Astrocyte (in vitro differentiated cells and primary cell): Measurements from ENCODE around the gene NPRL2. TPM values are rescaled to one million over a fixed set of nuclear protein-coding genes. Genes with fewer than 3 reads are reported as not detected.

Experiments used
- DNase-seq: peaks from one replicate; pipeline ENCODE4 v3.0.0-alpha.2; 2010; ENCODE audit warnings: low read depth
- FAIRE-seq: peaks from 2 replicates; lab custom pipeline; 2011; peaks lifted over from hg19 to GRCh38; lab: Jason Lieb, UNC
- H2AFZ ChIP-seq: 2 replicates; pipeline ENCODE4 v1.6.0; 2012; ENCODE audit warnings: low read depth, low read length, inconsistent platforms
- H3K27ac ChIP-seq: 2 replicates; pipeline ENCODE4 v1.5.1; 2011; ENCODE audit warnings: low read depth, low read length, inconsistent platforms
- H3K27me3 ChIP-seq: 2 replicates; pipeline ENCODE4 v1.6.0; 2011; ENCODE audit warnings: low read length, inconsistent platforms; ENCODE audit not compliant: insufficient read depth
- H3K36me3 ChIP-seq: 2 replicates; pipeline ENCODE4 v1.5.1; 2011; ENCODE audit warnings: low read length, inconsistent platforms; ENCODE audit not compliant: insufficient read depth
- H3K4me1 ChIP-seq: 2 replicates; pipeline ENCODE4 v1.5.1; 2011; ENCODE audit warnings: low read length, inconsistent platforms; ENCODE audit not compliant: insufficient read depth
- H3K4me2 ChIP-seq: 2 replicates; pipeline ENCODE4 v1.6.0; 2012; ENCODE audit warnings: low read length, inconsistent platforms
- H3K4me3 ChIP-seq: 2 replicates; pipeline ENCODE4 v1.5.1; 2011; ENCODE audit warnings: low read depth, mild to moderate bottlenecking, low read length, inconsistent platforms; ENCODE audit not compliant: insufficient read depth
- H3K79me2 ChIP-seq: 2 replicates; pipeline ENCODE4 v1.6.0; 2012; ENCODE audit warnings: mild to moderate bottlenecking, low read length, inconsistent platforms; ENCODE audit not compliant: insufficient read depth
- H3K9ac ChIP-seq: 2 replicates; pipeline ENCODE4 v1.6.0; 2012; ENCODE audit warnings: mild to moderate bottlenecking, low read length, inconsistent platforms
- H3K9me3 ChIP-seq: 2 replicates; pipeline ENCODE4 v1.5.1; 2012; ENCODE audit warnings: low read depth, mild to moderate bottlenecking, low read length, inconsistent platforms; ENCODE audit not compliant: insufficient read depth
- H4K20me1 ChIP-seq: 2 replicates; pipeline ENCODE4 v1.6.0; 2012; ENCODE audit warnings: low read length, inconsistent platforms; ENCODE audit not compliant: insufficient read depth
- H3K27ac Mint-ChIP-seq: one replicate; pipeline ENCODE4 v1.8.0; 2021; ENCODE audit warnings: mild to moderate bottlenecking, mixed read lengths; ENCODE audit not compliant: unreplicated experiment
- H3K27me3 Mint-ChIP-seq: one replicate; pipeline ENCODE4 v1.8.0; 2021; ENCODE audit warnings: low read depth, mixed read lengths; ENCODE audit not compliant: unreplicated experiment
- H3K36me3 Mint-ChIP-seq: one replicate; pipeline ENCODE4 v1.8.0; 2021; ENCODE audit warnings: low read depth, mixed read lengths; ENCODE audit not compliant: unreplicated experiment
- H3K4me1 Mint-ChIP-seq: one replicate; pipeline ENCODE4 v1.8.0; 2021; ENCODE audit warnings: low read depth, mixed read lengths; ENCODE audit not compliant: unreplicated experiment
- H3K4me3 Mint-ChIP-seq: one replicate; pipeline ENCODE4 v1.8.0; 2021; ENCODE audit warnings: mild to moderate bottlenecking, moderate library complexity, mixed read lengths; ENCODE audit not compliant: unreplicated experiment
- H3K9me3 Mint-ChIP-seq: one replicate; pipeline ENCODE4 v1.8.0; 2021; ENCODE audit warnings: mild to moderate bottlenecking, mixed read lengths; ENCODE audit not compliant: unreplicated experiment
- EZH2 ChIP-seq: IDR thresholded peaks from 2 replicates; pipeline ENCODE4 v1.6.1; 2012; ENCODE audit warnings: mild to moderate bottlenecking, low read length, inconsistent platforms; ENCODE audit not compliant: insufficient read depth
- total RNA-seq: library from RNA; stranded (reverse); gene quantifications from 2 replicates; pipeline ENCODE4 v1.2.1, GENCODE V29; 2021
- TF ChIP-seq, protein P1 (sequence below): IDR thresholded peaks from 2 replicates; pipeline ENCODE4 v1.5.1; 2011; ENCODE audit warnings: low read depth, mild to moderate bottlenecking, inconsistent platforms, low read length, moderate library complexity; ENCODE audit not compliant: insufficient read depth

Gene NPRL2
- total RNA-seq, 1 donor from 2014 or later = 15.7 TPM

DNA sequence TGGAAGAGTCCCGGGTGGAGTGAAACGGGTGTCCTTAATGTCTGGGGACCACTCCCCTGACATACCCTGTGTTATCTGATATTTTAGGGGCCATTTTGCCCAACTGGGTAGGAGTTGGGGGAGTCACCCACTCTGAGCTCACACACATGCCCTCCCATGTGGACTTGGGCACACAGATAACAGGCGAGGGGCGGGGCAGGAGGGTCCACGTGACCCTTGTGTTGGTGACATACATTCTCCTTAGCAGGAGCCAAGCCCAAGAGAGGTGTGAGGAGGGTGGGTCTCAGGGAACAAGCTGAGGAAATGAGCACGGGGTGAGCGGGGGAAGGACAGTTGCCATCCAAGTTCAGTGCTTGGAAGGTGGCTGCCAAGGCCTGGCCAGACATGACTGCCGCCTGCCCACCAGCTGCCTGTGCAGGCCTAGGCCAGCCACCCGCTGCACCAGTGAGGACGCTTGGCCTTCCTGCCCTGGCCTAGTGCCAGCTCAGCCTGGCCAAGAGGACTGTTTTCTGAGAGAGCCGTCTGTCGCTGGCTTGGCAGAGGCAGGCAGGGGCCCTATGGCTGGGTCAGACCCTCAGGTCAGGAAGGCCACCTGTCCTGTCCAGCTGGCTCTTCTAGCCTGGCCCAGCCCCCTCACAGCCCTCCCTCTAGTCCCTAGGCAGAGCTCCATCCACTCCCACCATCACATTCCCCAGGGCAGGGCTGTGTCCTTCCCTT is 40.1 kb upstream of the NPRL2 start:
- no peaks in the 10 kb centered on the region for H4K20me1 ChIP-seq
- H3K27me3 Mint-ChIP-seq = peaks cover 21% of the 10 kb centered on the region
- no peaks in the 10 kb centered on the region for H3K79me2 ChIP-seq
- no peak overlapping the region for H3K27ac ChIP-seq
- H3K4me1 ChIP-seq = peaks cover 8% of the 10 kb centered on the region
- H3K4me3 ChIP-seq = no peak overlapping the region
- FAIRE-seq (no peak), DNase-seq (no peak)
- H3K4me1 Mint-ChIP-seq = peaks cover 2% of the 10 kb centered on the region
- peaks cover 4% of the 10 kb centered on the region for H3K27me3 ChIP-seq
- no peaks in the 10 kb centered on the region for H3K9me3 Mint-ChIP-seq
- no peak overlapping the region for H3K27ac Mint-ChIP-seq
- no peak overlapping the region for H3K4me2 ChIP-seq
- TF ChIP-seq, protein P1, sequence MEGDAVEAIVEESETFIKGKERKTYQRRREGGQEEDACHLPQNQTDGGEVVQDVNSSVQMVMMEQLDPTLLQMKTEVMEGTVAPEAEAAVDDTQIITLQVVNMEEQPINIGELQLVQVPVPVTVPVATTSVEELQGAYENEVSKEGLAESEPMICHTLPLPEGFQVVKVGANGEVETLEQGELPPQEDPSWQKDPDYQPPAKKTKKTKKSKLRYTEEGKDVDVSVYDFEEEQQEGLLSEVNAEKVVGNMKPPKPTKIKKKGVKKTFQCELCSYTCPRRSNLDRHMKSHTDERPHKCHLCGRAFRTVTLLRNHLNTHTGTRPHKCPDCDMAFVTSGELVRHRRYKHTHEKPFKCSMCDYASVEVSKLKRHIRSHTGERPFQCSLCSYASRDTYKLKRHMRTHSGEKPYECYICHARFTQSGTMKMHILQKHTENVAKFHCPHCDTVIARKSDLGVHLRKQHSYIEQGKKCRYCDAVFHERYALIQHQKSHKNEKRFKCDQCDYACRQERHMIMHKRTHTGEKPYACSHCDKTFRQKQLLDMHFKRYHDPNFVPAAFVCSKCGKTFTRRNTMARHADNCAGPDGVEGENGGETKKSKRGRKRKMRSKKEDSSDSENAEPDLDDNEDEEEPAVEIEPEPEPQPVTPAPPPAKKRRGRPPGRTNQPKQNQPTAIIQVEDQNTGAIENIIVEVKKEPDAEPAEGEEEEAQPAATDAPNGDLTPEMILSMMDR = no peak
- TF ChIP-seq EZH2 = no peak
- H2AFZ ChIP-seq = no peak overlapping the region
- no peaks in the 10 kb centered on the region for H3K36me3 Mint-ChIP-seq
- H3K9me3 ChIP-seq = no peaks in the 10 kb centered on the region
- H3K4me3 Mint-ChIP-seq = no peak overlapping the region
- H3K9ac ChIP-seq = no peak overlapping the region
- no peaks in the 10 kb centered on the region for H3K36me3 ChIP-seq

GRCh38 chr3:50389414-50389767 is 38.8 kb upstream of the NPRL2 start:
- no peak overlapping the region for H3K27ac Mint-ChIP-seq
- H3K9ac ChIP-seq = no peak overlapping the region
- H3K79me2 ChIP-seq = no peaks in the 10 kb centered on the region
- H3K4me3 Mint-ChIP-seq = no peak overlapping the region
- H4K20me1 ChIP-seq = no peaks in the 10 kb centered on the region
- H3K4me1 ChIP-seq = peaks cover 8% of the 10 kb centered on the region
- H2AFZ ChIP-seq = no peak overlapping the region
- no peak overlapping the region for H3K4me2 ChIP-seq
- peaks cover 2% of the 10 kb centered on the region for H3K4me1 Mint-ChIP-seq
- DNase-seq (no peak), FAIRE-seq (no peak)
- H3K27me3 ChIP-seq = peaks cover 4% of the 10 kb centered on the region
- no peak overlapping the region for H3K27ac ChIP-seq
- H3K4me3 ChIP-seq = no peak overlapping the region
- H3K9me3 ChIP-seq = no peaks in the 10 kb centered on the region
- H3K36me3 Mint-ChIP-seq = no peaks in the 10 kb centered on the region
- no peak for TF ChIP-seq EZH2
- TF ChIP-seq, protein P1 = no peak
- peaks cover 26% of the 10 kb centered on the region for H3K27me3 Mint-ChIP-seq
- no peaks in the 10 kb centered on the region for H3K36me3 ChIP-seq
- H3K9me3 Mint-ChIP-seq = no peaks in the 10 kb centered on the region

DNA sequence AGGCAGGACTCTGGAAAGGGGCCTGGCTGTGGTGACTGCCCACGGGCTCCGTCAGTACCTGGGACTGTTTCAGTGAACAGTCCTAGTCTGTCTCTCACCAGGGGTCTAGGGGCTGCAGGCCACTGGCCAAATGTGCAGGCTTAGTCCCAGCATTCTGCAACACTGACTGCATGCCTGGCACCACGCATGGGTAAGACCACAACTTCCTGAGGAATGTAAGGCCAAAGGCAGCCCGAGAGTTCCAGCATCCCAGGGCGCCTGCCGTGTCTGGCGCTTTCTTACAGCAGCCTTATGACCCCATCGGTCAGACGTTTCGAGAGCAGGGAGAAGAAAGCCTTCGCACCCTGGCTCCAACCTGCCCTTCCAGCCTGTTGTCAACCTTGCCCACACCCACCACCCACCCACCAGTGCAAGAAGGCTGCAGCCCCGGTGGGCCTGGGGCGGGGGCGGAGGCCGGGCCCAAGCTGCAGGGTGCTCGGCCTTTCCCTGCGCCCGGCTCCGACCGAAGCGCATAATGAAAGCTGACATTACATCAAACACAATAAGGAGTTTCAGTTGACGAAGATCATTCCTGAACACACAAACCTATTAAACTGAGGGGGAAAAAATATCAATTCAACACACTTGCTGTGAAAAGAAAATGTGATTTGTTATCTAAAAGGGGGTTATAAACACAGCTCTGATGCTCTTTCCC is 38.3 kb upstream of the NPRL2 start:
- peaks cover 8% of the 10 kb centered on the region for H3K4me1 ChIP-seq

More for the DNA sequence above, 38.3 kb upstream of the NPRL2 start:
- Mint-ChIP-seq H3K27ac (no peak overlapping the region), H3K4me3 (no peak overlapping the region), H3K4me1 (peaks cover 2% of the 10 kb centered on the region), H3K27me3 (peaks cover 29% of the 10 kb centered on the region), H3K9me3 (no peaks in the 10 kb centered on the region), H3K36me3 (no peaks in the 10 kb centered on the region)
- FAIRE-seq (no peak), DNase-seq (peak; percentile 34)
- Histone ChIP-seq H3K9ac (no peak overlapping the region), H3K27me3 (no peaks in the 10 kb centered on the region), H2AFZ (no peak overlapping the region), H3K4me2 (no peak overlapping the region), H3K9me3 (no peaks in the 10 kb centered on the region), H3K27ac (no peak overlapping the region), H3K4me3 (no peak overlapping the region), H3K79me2 (no peaks in the 10 kb centered on the region), H3K36me3 (no peaks in the 10 kb centered on the region), H4K20me1 (no peaks in the 10 kb centered on the region)
- TF ChIP-seq EZH2 = no peak
- TF ChIP-seq, protein P1 = no peak
